Mucosa of descending colon (tissue), 3 donors: ENCODE data around the gene AMBP. TPM values are rescaled to one million over a fixed set of nuclear protein-coding genes. Genes with fewer than 3 reads are reported as not detected.
A peak's percentile ranks its signal among the peaks of the same experiment; 100 is the strongest.

Experiments
- ATAC-seq: fragments of 200-7000 bp; cut with Tn5 transposase; one replicate; pipeline ENCODE4 v1.9.1; 2020; ENCODE audit warnings: mild to moderate bottlenecking, moderate library complexity
- DNase-seq, 3 donors: peaks; one replicate each; pipeline ENCODE4 v3.0.0-alpha.2; 2020
- H3K36me3 ChIP-seq: fragments of 200-600 bp; one replicate; pipeline ENCODE4 v1.8.0; 2021; ENCODE audit warnings: low read depth, mild to moderate bottlenecking
- H3K4me1 ChIP-seq: fragments of 200-600 bp; one replicate; pipeline ENCODE4 v1.8.0; 2021; ENCODE audit warnings: low read depth, mild to moderate bottlenecking
- H3K4me3 ChIP-seq: fragments of 200-600 bp; one replicate; pipeline ENCODE4 v1.8.0; 2021; ENCODE audit warnings: mild to moderate bottlenecking
- H3K9me3 ChIP-seq: fragments of 200-600 bp; one replicate; pipeline ENCODE4 v1.8.0; 2021; ENCODE audit warnings: mild to moderate bottlenecking
- intact Hi-C, 2 donors: fragments of 100-400 bp; cut with DNase I in 1 of 2; cut with micrococcal nuclease in 1 of 2; formaldehyde crosslinking; loops; one replicate each; pipeline versions ENCODE4 v1.11.0 to v1.11.1; 2022; cut with DNase I, micrococcal nuclease
- total RNA-seq, 3 donors: library from RNA; stranded (reverse); fragmentation: NEBNext Ultra II Directional in 2 of 3; extraction: Animal tissue kit (Norgen Biotek cat#: 25700) in 2 of 3; gene quantifications; one replicate each; pipeline versions ENCODE4 v1.2.1 to v1.2.4, GENCODE V29; 2021 to 2023
- TF ChIP-seq, protein P1 (sequence below): fragments of 200-600 bp; IDR thresholded peaks from one replicate; pipeline ENCODE4 v1.8.0; 2022; ENCODE audit warnings: antibody characterized with exemption, mild to moderate bottlenecking
- donor health status: DM: no; HTN: no; CAD: no; lungs with moderate emphysema.
- donor health status: DM: no; HTN: no; CAD: no.
- donor health status: DM: no; HTN: yes; CAD: no.

AMBP gene
- total RNA-seq, 3 donors from 2014 or later: 0.63 to 0.81 TPM; not detected in 1

DNA sequence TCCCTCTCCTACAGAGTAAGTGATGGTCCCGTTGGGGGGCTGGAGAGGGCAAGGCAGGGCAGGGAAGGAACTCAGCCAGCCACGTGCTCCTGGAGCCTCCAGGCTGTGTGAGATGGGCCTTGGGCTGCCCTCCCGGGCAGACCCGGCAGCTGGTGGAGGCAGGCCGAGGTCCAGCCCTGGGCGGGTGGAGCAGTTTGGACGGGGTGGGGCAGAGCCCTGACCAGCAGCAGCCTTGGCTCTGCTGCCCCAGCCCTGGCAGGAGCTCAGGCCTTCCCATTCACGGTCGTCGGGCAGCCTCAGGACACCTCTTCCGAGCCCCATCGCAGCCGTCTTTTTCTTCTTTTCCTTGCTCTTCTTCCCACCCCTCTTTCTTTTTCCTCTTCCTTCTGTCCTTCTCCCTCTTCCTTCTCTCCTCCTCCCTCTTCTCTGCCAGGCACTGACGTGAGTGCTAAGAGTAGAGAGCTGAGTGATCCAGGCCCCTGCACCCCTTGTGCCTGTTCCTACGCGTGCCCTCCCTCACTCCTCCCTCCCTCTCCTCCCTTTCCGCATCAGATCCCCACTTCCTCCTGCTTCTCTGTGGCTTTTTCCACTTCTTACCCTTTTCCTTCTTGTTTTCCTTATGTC lies 42.8 kb downstream of the AMBP start:
- TF ChIP-seq, protein P1, sequence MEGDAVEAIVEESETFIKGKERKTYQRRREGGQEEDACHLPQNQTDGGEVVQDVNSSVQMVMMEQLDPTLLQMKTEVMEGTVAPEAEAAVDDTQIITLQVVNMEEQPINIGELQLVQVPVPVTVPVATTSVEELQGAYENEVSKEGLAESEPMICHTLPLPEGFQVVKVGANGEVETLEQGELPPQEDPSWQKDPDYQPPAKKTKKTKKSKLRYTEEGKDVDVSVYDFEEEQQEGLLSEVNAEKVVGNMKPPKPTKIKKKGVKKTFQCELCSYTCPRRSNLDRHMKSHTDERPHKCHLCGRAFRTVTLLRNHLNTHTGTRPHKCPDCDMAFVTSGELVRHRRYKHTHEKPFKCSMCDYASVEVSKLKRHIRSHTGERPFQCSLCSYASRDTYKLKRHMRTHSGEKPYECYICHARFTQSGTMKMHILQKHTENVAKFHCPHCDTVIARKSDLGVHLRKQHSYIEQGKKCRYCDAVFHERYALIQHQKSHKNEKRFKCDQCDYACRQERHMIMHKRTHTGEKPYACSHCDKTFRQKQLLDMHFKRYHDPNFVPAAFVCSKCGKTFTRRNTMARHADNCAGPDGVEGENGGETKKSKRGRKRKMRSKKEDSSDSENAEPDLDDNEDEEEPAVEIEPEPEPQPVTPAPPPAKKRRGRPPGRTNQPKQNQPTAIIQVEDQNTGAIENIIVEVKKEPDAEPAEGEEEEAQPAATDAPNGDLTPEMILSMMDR: no peak
- intact Hi-C loops: no loop called here
- Histone ChIP-seq H3K9me3 (no peaks in the 10 kb centered on the region), H3K4me1 (no peaks in the 10 kb centered on the region), H3K36me3 (no peaks in the 10 kb centered on the region), H3K4me3 (no peak overlapping the region)
- DNase-seq: no peak
- peak; percentile 44 for ATAC-seq

DNA sequence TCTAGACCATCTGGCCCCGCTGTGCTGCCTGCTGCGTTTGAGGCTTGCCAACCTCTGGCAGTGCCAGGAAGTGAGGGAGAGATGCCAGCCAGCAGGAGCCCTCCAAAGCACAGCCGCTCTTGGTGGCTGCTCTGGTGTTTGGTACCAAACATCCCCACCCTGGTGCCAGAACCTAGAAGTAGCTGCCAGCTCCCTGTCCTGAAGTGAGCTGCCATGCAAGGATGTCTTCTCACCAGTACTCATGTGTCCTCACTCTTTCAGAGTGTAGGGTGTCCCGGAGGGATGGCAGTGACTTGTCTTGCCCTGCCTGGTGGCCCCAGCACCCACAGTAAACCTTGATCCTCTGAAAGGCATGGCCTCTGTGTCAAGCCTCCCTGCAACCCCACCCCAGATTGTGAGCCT lies 43.4 kb downstream of the AMBP start:
- no peaks in the 10 kb centered on the region for H3K36me3 ChIP-seq
- ATAC-seq: no peak
- TF ChIP-seq, protein P1: no peak
- no peaks in the 10 kb centered on the region for H3K9me3 ChIP-seq
- no peak for DNase-seq
- intact Hi-C loops: no loop called here
- no peak overlapping the region for H3K4me3 ChIP-seq
- no peaks in the 10 kb centered on the region for H3K4me1 ChIP-seq

DNA sequence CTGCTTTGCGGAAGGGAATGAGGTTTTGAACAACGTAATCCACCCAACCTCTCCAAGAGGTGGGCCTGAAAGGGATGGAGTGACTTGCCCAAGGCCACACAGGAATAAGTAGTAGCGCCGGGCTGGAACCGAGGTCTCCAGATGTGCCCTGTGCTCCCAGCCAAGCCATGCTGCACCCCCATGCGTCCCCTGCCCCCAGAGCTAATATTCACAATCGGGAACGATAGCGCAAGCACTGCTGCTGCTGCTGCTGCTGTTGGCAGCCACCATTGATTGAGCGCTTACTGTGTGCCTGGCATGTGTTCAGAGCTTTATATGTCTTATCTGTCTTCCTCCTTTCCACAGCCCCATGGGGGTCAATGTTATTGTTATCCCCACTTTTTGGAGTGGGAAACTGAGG lies 43.9 kb downstream of the AMBP start:
- intact Hi-C loops: no loop called here

DNA sequence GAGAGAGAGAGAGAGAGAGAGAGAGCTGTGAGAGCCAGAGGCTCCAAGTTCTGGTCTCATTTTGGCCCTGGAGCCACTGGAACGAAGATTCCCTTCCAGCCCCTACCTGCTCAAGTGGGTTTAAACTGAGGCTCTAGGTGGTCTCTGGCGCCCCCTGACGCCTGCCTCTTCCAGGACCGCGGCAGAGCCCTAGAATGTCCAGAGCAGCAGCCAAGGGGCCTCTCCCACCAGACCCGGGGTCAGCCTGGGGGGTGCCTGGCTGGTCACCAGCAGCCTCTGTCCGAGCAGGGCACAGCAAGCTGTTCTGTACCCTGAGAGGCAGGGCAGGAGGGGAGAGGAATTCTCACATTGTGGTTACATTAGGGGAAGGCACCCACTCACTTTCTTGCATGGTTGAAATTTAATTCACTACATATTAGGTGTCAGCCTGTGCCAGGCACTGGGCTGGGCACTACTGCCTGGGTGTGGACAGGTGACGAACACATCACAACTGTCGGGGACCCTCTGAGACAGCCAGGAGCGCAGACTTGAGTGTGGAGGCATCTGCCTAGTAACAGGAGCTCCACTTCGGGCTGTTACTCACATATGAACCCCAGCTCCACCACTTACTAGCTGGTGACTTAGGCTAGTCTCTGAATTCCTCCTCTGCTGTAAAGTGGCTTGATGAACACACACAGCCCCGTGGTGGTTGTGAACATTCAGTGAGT lies 44.5 kb downstream of the AMBP start:
- H3K4me3 ChIP-seq: no peak overlapping the region
- no peaks in the 10 kb centered on the region for H3K9me3 ChIP-seq
- TF ChIP-seq, protein P1: no peak
- intact Hi-C loops: no loop called here
- H3K36me3 ChIP-seq: no peaks in the 10 kb centered on the region
- DNase-seq: peak in 2 of 3 donors; percentile 36 to 48
- no peak for ATAC-seq
- H3K4me1 ChIP-seq: no peaks in the 10 kb centered on the region

More for the DNA sequence above, 43.9 kb downstream of the AMBP start:
- DNase-seq: no peak
- ATAC-seq: no peak
- TF ChIP-seq, protein P1: no peak
- no peak overlapping the region for H3K4me3 ChIP-seq
- H3K9me3 ChIP-seq: no peaks in the 10 kb centered on the region
- H3K4me1 ChIP-seq: no peaks in the 10 kb centered on the region
- H3K36me3 ChIP-seq: no peaks in the 10 kb centered on the region

DNA sequence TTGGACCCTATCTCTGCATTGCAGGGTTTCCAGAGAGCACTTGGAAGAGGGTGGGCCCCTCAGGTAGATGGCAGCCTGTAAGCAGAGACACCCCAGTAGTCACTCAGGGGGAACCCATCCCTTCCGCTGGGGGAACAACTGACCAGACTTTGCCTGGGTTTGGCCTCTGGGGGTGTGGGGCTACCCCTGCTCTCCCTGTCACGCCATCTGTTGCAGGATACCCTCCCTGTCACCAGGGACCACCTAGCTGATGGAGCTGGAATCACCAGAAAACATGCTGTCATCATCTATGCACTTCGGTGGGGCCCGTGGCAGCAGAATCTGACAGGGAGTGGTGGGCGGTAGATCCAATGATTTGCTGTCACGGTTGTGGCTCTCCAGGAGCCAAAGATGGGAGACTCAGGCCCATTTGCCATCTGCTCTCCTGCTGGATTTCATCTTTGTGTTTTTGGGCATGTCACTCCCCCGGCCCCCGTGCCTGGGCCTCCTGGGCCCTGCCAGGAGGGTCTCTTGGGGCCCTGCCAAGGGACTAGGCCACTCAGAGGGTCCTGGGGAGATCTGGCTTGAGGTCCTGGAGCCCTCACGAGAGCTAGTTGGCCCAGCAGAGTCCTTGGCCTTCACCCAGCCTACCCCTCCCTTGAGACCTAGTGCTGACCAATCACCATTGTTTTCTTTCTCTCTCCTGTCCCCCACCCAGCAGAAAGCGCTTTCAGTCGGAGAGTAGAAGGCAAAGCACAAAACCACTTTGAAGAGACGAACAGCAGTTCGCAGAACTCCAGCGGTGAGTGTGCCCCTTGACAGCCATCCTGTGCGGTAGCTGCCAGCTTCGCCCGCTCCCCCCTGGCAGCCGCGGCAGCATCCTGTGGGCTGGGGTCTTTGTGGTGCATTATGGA lies 45.9 kb downstream of the AMBP start:
- Histone ChIP-seq H3K9me3 (no peaks in the 10 kb centered on the region), H3K4me1 (no peaks in the 10 kb centered on the region), H3K36me3 (no peaks in the 10 kb centered on the region), H3K4me3 (no peak overlapping the region)
- ATAC-seq (no peak), DNase-seq (no peak)
- TF ChIP-seq, protein P1: no peak
- intact Hi-C loops: no loop called here
